ENCODE measurements around the gene ATG2B.

Gene ATG2B

GRCh38 chr14:96254687-96255086, 108.5 kb downstream of the ATG2B start:
- H3K4me2 ChIP-seq (ENCODE audit: insufficient read depth, low read length) = no peak overlapping the region
- ATAC-seq (ENCODE audit: insufficient read depth, low read depth) (no peak), DNase-seq (no peak)
- no peaks in the 10 kb centered on the region for H4K20me1 ChIP-seq (ENCODE audit: insufficient read depth, low read length)
- TF ChIP-seq CTCF (IDR thresholded peaks at IDR 0.05; ENCODE audit: borderline replicate concordance, extremely low read depth, low read length, poor library complexity, severe bottlenecking) = no peak
- no peak for TF ChIP-seq EZH2 (IDR thresholded peaks at IDR 0.05; ENCODE audit: borderline replicate concordance, low read depth, low read length, severe bottlenecking)
- H3K4me1 ChIP-seq (ENCODE audit: insufficient read depth, low read length) = no peaks in the 10 kb centered on the region
- H3K27ac ChIP-seq (ENCODE audit: low read length) = no peak overlapping the region
- H3K79me2 ChIP-seq (ENCODE audit: insufficient read depth, low read length) = no peaks in the 10 kb centered on the region
- no peak overlapping the region for H3K4me3 ChIP-seq (ENCODE audit: low read depth in 1 of 2, low read length in 2 of 2)
- H3K9ac ChIP-seq (ENCODE audit: low read depth, low read length) = no peak overlapping the region
- no peak overlapping the region for H2AFZ ChIP-seq (ENCODE audit: low read depth, low read length)
- peaks cover 2% of the 10 kb centered on the region for H3K9me3 ChIP-seq (ENCODE audit: insufficient read depth, low read length, severe bottlenecking)
- no peaks in the 10 kb centered on the region for H3K36me3 ChIP-seq (ENCODE audit: insufficient read depth, low read length)
- peaks cover 13% of the 10 kb centered on the region for H3K27me3 ChIP-seq (ENCODE audit: insufficient read depth, low read length, poor library complexity)

- no peak overlapping the region for H3K4me3 ChIP-seq (ENCODE audit: low read depth in 1 of 2, low read length in 2 of 2)
- no peaks in the 10 kb centered on the region for H3K4me1 ChIP-seq (ENCODE audit: insufficient read depth, low read length)
- H3K27ac ChIP-seq (ENCODE audit: low read length) = no peak overlapping the region
- no peak overlapping the region for H2AFZ ChIP-seq (ENCODE audit: low read depth, low read length)
- H4K20me1 ChIP-seq (ENCODE audit: insufficient read depth, low read length) = no peaks in the 10 kb centered on the region
- H3K27me3 ChIP-seq (ENCODE audit: insufficient read depth, low read length, poor library complexity) = peaks cover 14% of the 10 kb centered on the region
- H3K9me3 ChIP-seq (ENCODE audit: insufficient read depth, low read length, severe bottlenecking) = no peaks in the 10 kb centered on the region
- no peak for ATAC-seq (ENCODE audit: insufficient read depth, low read depth)
- no peaks in the 10 kb centered on the region for H3K79me2 ChIP-seq (ENCODE audit: insufficient read depth, low read length)
- no peaks in the 10 kb centered on the region for H3K36me3 ChIP-seq (ENCODE audit: insufficient read depth, low read length)
- TF ChIP-seq EZH2 (IDR thresholded peaks at IDR 0.05; ENCODE audit: borderline replicate concordance, low read depth, low read length, severe bottlenecking) = no peak
- TF ChIP-seq CTCF (IDR thresholded peaks at IDR 0.05; ENCODE audit: borderline replicate concordance, extremely low read depth, low read length, poor library complexity, severe bottlenecking) = no peak
- DNase-seq = no peak
- no peak overlapping the region for H3K4me2 ChIP-seq (ENCODE audit: insufficient read depth, low read length)
- H3K9ac ChIP-seq (ENCODE audit: low read depth, low read length) = no peak overlapping the region
These were observed 110.1 kb downstream of the ATG2B start for GRCh38 chr14:96252999-96253539.

GRCh38 chr14:96252323-96252998, 110.7 kb downstream of the ATG2B start:
- H3K4me3 ChIP-seq (ENCODE audit: low read depth in 1 of 2, low read length in 2 of 2) = no peak overlapping the region
- H3K27ac ChIP-seq (ENCODE audit: low read length) = no peak overlapping the region
- no peaks in the 10 kb centered on the region for H3K79me2 ChIP-seq (ENCODE audit: insufficient read depth, low read length)
- DNase-seq (no peak), ATAC-seq (ENCODE audit: insufficient read depth, low read depth) (no peak)
- no peak overlapping the region for H3K9ac ChIP-seq (ENCODE audit: low read depth, low read length)
- H3K36me3 ChIP-seq (ENCODE audit: insufficient read depth, low read length) = no peaks in the 10 kb centered on the region
- H4K20me1 ChIP-seq (ENCODE audit: insufficient read depth, low read length) = no peaks in the 10 kb centered on the region
- H3K4me1 ChIP-seq (ENCODE audit: insufficient read depth, low read length) = no peaks in the 10 kb centered on the region
- H3K27me3 ChIP-seq (ENCODE audit: insufficient read depth, low read length, poor library complexity) = peaks cover 14% of the 10 kb centered on the region
- H3K4me2 ChIP-seq (ENCODE audit: insufficient read depth, low read length) = no peak overlapping the region
- no peaks in the 10 kb centered on the region for H3K9me3 ChIP-seq (ENCODE audit: insufficient read depth, low read length, severe bottlenecking)
- TF ChIP-seq EZH2 (IDR thresholded peaks at IDR 0.05; ENCODE audit: borderline replicate concordance, low read depth, low read length, severe bottlenecking) = no peak
- H2AFZ ChIP-seq (ENCODE audit: low read depth, low read length) = no peak overlapping the region

- no peaks in the 10 kb centered on the region for H3K36me3 ChIP-seq (ENCODE audit: insufficient read depth, low read length)
- H3K27ac ChIP-seq (ENCODE audit: low read length) = no peak overlapping the region
- H3K9ac ChIP-seq (ENCODE audit: low read depth, low read length) = no peak overlapping the region
- no peaks in the 10 kb centered on the region for H4K20me1 ChIP-seq (ENCODE audit: insufficient read depth, low read length)
- no peak for DNase-seq
- TF ChIP-seq EZH2 (IDR thresholded peaks at IDR 0.05; ENCODE audit: borderline replicate concordance, low read depth, low read length, severe bottlenecking) (no peak), CTCF (IDR thresholded peaks at IDR 0.05; ENCODE audit: borderline replicate concordance, extremely low read depth, low read length, poor library complexity, severe bottlenecking) (no peak)
- H3K4me3 ChIP-seq (ENCODE audit: low read depth in 1 of 2, low read length in 2 of 2) = no peak overlapping the region
- H3K4me2 ChIP-seq (ENCODE audit: insufficient read depth, low read length) = no peak overlapping the region
- H3K9me3 ChIP-seq (ENCODE audit: insufficient read depth, low read length, severe bottlenecking) = no peaks in the 10 kb centered on the region
- H2AFZ ChIP-seq (ENCODE audit: low read depth, low read length) = no peak overlapping the region
- no peak for ATAC-seq (ENCODE audit: insufficient read depth, low read depth)
- H3K4me1 ChIP-seq (ENCODE audit: insufficient read depth, low read length) = no peaks in the 10 kb centered on the region
- no peaks in the 10 kb centered on the region for H3K79me2 ChIP-seq (ENCODE audit: insufficient read depth, low read length)
- peaks cover 14% of the 10 kb centered on the region for H3K27me3 ChIP-seq (ENCODE audit: insufficient read depth, low read length, poor library complexity)
These were observed 111.4 kb downstream of the ATG2B start for GRCh38 chr14:96251656-96252155.

Measured in DND-41 (cell line).